ENCODE results near the gene NOPCHAP1.
"Not testable (repeated sequence)": the region's sequence is repeated elsewhere in the genome, so short reads cannot be mapped to it uniquely, and the experiment has no call there.

Gene NOPCHAP1

GRCh38 chr12:104964856-104965205, 21.3 kb upstream of the NOPCHAP1 start:
- no peak for DNase-seq (ENCODE audit: low read depth in 2 of 2)

DNA sequence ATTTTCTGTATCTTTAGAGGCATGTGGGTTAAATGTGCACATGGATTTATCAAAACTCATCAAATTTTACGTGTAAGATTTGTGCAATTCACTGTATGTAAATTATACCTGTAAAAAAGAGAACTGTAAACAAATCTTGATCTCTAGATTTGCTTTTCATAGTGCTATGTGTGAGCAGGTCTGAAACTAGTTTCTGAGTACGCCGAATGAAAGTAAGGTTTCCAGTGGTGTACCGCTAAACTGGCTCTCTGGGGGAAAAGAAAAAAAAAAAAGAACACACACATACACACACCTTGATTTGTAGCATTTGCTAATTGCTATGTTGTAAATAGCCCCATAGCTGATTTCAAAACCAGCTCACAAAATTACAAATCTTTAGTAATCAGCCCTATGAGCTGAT, 19.4 kb upstream of the NOPCHAP1 start:
- no peak for DNase-seq (ENCODE audit: low read depth in 2 of 2)

DNA sequence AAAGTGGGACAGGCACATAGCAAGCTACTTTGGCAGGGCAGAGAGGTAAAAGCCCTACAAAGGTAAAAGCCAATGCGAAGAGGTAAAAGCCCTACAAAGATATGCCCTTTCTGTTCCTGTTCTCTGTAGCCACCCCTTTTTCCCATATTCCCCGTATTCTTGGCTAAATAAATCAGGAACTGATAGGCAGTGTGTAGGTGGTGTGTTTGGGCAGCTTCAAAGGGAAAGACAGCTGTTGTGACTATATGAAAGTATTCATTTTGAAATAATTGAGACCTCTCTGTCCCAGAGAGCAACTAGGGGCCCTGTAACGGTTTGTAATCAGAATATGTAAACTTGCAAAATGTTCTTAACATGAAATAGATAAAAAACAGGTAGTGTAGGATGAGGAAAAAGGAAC, 16.8 kb upstream of the NOPCHAP1 start:
- no peak for DNase-seq (ENCODE audit: low read depth in 2 of 2)

- no peak for DNase-seq (ENCODE audit: low read depth in 2 of 2)
These were observed 14.8 kb upstream of the NOPCHAP1 start for GRCh38 chr12:104971306-104971705.

DNA sequence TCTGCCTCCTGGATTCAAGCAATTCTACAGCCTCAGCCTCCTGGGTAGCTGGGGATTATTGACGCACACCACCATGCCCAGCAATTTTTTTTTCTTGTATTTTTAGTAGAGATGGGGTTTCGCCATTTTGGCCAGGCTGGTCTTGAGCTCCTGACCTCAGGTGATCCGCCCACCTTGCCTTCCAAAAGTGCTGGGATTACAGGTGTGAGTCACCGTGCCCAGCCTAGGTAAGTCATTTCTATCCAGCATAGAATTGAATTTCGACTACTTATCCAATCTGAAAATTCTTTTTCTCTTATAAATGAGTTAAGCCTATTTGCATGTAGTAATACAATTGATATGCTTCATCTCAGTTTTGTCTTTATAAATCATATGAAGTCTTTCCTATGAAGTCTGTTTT, 12.9 kb upstream of the NOPCHAP1 start:
- DNase-seq (ENCODE audit: low read depth in 2 of 2) = no peak

DNA sequence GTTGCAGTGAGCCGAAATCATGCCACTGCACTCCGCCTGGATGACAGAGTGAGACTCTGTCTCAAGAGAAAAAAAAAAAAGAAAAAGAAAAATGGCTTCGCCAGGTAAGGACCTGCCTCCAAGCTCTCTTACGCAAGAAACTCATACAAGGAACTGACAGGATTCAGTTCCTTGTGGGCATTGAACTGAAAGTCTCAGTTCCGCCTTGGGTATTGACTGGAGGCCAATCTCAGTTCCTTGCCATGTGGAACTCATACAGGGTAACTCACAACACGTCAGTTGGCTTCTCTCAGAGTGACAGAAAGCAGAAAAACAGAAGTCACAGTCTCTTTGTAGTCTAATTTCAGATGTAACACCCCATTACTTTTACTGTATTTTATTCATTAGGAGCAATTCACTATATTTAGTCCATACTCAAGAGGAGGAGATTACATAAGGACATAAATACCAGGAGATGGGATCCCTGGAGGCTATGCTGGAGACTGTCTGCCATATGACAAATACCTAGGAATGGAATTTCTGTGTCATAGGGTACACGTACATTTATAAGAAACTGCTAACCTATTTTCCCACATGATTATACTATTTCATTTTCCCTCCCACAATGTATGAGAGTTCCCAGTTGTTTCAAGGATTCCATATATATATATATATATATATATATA, 11.4 kb upstream of the NOPCHAP1 start:
- DNase-seq (ENCODE audit: low read depth in 2 of 2) = no peak

DNA sequence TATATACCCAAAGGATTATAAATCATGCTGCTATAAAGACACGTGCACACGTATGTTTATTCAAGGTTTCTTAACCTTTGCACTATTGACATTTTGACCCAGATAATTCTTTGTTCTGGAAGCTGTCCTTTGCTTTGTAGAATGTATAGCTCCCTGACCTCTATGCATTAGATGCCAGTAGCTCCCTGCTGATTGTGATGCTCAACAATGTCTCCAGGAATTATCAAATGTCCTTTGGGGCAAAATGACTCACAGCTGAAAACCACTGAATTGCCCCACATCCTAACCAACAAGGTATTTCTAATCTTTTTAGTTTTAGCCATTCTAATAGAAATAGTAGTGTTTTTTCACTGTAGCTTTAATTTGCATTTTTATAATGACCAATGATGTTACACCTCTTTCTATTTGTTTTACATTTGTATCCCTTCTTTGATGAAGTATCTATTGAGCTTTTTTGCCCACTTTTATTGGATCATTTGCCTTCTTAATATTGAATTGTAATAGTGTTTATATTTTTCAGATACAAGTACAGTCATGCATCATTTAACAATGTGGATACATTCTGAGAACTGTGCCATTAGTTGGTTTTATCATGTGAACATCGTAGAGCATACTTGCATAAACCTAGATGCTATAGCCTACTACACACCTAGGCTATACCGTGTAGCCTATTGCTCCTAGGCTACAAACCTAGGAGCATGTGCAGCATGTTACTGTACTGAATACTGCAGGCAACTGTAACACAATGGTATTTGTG, 10.4 kb upstream of the NOPCHAP1 start:
- no peak for DNase-seq (ENCODE audit: low read depth in 2 of 2)

DNA sequence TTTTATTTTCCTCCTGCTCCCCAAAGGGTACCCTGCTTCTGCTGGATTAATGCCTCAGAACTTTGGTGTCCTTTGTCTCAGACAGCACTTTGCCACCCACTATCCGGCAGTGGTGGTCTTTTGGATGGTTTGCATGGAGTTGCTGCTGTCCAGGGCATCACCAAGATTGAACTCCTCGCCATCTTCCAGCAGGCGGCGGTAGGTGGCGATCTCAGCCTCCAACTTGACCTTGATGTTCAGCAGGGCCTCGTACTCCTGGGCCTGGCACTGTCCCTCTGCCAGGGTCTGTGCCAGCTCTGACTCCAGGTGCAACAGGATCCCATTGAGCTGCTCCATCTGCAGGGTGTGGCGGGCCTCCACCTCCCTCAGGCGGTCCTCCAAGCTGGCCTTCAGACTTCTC, 9.4 kb upstream of the NOPCHAP1 start:
- no peak for DNase-seq (ENCODE audit: low read depth in 2 of 2)

- not testable (repeated sequence) for DNase-seq (ENCODE audit: low read depth in 2 of 2)
These were observed 8.4 kb upstream of the NOPCHAP1 start for GRCh38 chr12:104977688-104978087.

DNA sequence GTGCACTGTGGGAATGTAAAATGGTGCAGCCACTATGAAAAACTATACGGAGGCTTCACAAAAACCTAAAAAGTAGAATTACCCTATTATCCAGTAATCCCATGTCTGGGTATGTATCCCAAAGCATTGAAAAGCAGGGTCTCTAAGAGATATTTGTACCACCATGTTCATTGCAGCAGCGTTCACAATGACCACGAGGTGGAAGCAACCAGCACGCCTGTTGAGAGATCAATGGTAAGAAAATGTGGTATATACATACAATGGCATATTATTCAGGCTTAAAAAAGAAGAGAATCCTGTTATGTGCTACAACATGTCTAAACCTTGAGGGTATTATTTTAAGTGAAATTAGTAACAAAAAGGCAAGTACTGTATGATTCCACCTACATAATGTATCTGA, 910 bp upstream of the NOPCHAP1 start:
- DNase-seq (ENCODE audit: low read depth in 2 of 2) = no peak

- DNase-seq (ENCODE audit: low read depth in 2 of 2) = no peak
These were observed 4.8 kb downstream of the NOPCHAP1 start for GRCh38 chr12:104990950-104991349.

DNA sequence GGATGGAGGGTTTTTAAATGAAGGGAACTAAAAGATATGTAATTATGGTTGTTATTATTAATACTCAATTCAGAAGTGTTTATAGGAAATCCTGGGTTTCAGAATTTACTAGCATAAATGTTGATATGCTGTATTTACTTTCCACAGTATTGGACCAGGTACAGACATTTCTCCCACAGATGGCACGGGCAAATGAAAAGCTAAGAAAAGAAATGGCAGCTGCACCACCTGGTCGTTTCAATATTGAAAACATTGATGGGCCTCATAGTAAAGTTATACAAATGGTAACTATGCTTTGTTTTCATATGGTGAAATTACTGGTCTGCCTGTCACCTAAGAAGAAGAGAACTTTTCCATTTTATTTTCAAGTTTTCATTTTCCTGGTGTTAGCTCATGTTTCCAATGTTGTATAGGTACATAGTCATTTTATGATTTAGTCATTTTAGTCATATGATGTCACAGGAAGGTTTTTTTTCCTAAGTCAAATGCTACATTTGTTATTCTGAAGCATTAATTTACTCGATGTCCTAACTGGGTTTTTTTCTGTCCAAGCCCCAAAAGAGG, 5.5 kb downstream of the NOPCHAP1 start:
- DNase-seq (ENCODE audit: low read depth in 2 of 2) = no peak

- no peak for DNase-seq (ENCODE audit: low read depth in 2 of 2)
These were observed 8.2 kb downstream of the NOPCHAP1 start for GRCh38 chr12:104994336-104994735.

GRCh38 chr12:104997541-104997940, 11.4 kb downstream of the NOPCHAP1 start:
- no peak for DNase-seq (ENCODE audit: low read depth in 2 of 2)

DNA sequence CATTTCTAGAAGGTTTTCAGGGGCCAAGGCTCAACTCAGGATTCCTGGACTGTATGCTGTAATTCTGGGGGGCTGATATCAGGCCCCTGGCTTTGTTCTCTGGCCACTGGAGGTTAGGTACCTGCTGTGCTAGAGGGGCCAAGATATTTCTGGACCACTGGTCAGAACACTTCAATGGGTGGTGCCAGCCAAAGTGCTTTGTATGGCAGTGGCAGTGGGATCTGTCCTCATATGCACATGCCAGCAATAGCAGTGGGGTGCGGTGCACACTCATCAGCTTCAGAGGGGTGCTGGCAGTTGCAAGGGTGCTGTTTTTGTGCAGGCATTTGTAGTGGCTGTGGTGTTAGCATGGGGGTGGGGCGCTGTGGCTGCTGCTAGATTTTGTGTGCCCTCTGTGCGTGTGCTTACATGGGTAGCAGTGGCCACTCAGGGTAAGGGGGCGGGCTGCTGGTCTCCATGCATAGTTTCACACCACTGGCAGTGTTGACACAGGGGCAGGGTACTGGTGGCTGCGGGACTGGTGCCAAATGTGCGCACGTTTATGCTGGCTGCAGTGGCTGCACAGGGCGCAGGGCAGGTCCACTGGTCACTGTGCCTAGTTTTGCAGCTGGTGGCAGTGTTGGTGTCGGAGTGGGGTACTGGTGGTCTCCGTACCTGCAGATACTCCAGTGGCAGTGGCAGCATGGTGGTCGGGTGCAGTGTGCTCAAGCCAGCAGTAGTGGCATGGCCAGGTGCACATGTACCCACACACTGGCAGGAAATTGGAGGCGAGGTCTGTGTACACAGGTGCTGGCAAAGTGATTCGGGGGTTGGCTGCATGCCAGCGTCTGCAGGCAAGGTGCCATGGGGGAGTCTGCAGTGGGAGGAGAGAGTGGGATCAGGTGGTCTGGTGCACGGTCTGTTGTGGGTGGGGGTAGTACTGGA, 12.6 kb downstream of the NOPCHAP1 start:
- no peak for DNase-seq (ENCODE audit: low read depth in 2 of 2)

- DNase-seq (ENCODE audit: low read depth in 2 of 2) = no peak
These were observed 13.2 kb downstream of the NOPCHAP1 start for GRCh38 chr12:104999347-104999685.

DNA sequence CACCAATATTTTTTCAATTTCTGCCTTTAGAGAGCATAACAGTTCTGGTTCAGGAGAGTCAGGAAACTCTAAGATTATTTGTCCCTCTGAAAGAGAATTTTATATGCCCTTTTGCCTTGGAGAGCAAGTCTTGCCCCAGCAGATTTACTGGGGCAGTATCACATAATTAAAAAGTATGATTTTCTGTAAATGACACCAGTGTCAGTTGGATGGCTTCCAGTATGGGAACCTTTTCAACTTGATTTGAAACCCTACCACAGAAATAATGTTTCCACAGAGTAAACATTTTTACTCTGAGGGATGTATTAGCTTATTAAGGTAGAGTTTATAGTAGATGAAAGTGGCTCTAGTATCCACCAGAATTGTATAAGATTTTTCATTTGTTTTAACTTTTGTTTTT, 15.4 kb downstream of the NOPCHAP1 start:
- DNase-seq (ENCODE audit: low read depth in 2 of 2) = no peak

DNA sequence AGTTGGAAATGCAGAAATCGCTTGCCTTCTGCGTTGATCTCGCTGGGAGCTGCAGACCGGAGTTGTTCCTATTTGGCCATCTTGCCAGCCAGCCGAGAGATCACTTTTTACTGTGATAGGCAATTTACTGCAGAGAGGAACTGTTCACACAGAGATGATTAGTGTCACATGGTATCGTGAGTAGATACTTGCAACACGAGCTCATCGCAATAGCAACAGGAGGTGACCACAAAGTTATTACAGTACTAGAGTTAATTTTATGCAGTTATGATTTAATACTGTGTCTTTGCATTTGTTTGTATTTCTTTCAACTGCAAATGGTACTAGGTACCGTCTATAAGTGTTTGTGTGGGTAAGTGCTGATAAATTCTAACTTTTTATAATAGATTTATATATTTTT, 27.8 kb downstream of the NOPCHAP1 start:
- no peak for DNase-seq (ENCODE audit: low read depth in 2 of 2)

DNA sequence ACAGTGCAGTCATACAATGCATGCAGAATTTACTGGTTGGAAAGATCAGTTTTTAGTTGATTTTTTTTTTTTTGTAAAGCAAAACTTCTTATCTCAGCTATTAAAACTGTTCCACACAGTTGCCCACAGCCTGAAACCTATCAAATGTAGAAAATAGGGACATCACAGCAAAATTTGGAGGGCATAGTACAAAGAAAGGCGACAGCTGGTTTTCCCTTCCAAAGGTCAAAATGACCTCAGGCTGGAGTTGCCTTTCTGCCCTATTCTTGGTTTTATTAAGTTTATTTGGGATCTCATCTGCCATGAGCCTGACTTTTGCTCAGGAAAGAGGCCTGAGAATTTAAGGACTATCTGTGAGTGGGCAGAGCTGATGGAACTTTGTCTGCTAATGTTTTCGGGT, 28.5 kb downstream of the NOPCHAP1 start:
- DNase-seq (ENCODE audit: low read depth in 2 of 2) = no peak

- no peak for DNase-seq (ENCODE audit: low read depth in 2 of 2)
These were observed 29.4 kb downstream of the NOPCHAP1 start for GRCh38 chr12:105015543-105015942.

GRCh38 chr12:105018012-105018411, 31.9 kb downstream of the NOPCHAP1 start:
- DNase-seq (ENCODE audit: low read depth in 2 of 2) = no peak

DNA sequence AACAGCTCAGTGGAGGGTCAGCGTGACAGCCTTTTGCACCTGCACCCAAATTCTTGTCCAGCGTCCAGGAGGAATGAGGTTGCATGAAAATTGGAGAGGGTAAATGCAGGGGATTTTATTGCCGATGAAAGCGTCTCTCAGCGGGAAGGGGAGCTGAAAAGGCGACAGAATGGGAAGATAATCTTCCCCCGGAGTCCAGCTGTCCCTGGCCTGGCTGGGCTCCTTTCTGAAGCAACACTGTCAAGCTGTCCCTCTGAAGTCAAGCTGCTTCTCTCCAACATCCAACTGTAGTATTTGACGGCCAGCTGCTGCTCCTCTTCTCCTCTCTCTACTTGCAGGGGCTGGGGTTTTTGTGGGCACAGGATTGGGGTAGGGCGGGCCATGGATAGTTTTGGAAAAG, 32.7 kb downstream of the NOPCHAP1 start:
- DNase-seq (ENCODE audit: low read depth in 2 of 2) = no peak
